WTC11 (cell line): ENCODE measurements around the gene NOL4L.

Source experiments
- CTCF ChIP-seq: fragments of 200-600 bp; IDR thresholded peaks from 2 replicates; pipeline ENCODE4 v1.8.0; 2022; ENCODE audit warnings: antibody characterized with exemption
- GABPB1 ChIP-seq: sonication (generic); formaldehyde crosslinking; IDR thresholded peaks from 2 replicates; pipeline ENCODE4 v1.8.1; 2023; ENCODE audit warnings: mild to moderate bottlenecking, missing genetic modification reagents
- IRF1 ChIP-seq: sonication (generic); formaldehyde crosslinking; IDR thresholded peaks from 2 replicates; pipeline ENCODE4 v1.8.0; 2023; ENCODE audit warnings: missing genetic modification reagents
- TF ChIP-seq, protein P1 (sequence below): sonication (generic); formaldehyde crosslinking; conservative IDR thresholded peaks from 2 replicates; pipeline ENCODE4 v1.8.1; 2023; ENCODE audit warnings: mild to moderate bottlenecking, low read depth, missing genetic modification reagents, moderate library complexity

GRCh38 chr20:32544260-32544722, 40.8 kb downstream of the NOL4L start:
- TF ChIP-seq, protein P1, sequence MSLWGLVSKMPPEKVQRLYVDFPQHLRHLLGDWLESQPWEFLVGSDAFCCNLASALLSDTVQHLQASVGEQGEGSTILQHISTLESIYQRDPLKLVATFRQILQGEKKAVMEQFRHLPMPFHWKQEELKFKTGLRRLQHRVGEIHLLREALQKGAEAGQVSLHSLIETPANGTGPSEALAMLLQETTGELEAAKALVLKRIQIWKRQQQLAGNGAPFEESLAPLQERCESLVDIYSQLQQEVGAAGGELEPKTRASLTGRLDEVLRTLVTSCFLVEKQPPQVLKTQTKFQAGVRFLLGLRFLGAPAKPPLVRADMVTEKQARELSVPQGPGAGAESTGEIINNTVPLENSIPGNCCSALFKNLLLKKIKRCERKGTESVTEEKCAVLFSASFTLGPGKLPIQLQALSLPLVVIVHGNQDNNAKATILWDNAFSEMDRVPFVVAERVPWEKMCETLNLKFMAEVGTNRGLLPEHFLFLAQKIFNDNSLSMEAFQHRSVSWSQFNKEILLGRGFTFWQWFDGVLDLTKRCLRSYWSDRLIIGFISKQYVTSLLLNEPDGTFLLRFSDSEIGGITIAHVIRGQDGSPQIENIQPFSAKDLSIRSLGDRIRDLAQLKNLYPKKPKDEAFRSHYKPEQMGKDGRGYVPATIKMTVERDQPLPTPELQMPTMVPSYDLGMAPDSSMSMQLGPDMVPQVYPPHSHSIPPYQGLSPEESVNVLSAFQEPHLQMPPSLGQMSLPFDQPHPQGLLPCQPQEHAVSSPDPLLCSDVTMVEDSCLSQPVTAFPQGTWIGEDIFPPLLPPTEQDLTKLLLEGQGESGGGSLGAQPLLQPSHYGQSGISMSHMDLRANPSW = no peak
- TF ChIP-seq GABPB1 = no peak
- TF ChIP-seq IRF1 (CRISPR knock-in tag) = no peak
- TF ChIP-seq CTCF = no peak
